Smooth muscle cell (in vitro differentiated cells): ENCODE data around the gene TMTC2. TPM values are rescaled to one million over a fixed set of nuclear protein-coding genes. Genes with fewer than 3 reads are reported as not detected.
"Not testable (repeated sequence)": the region's sequence is repeated elsewhere in the genome, so short reads cannot be mapped to it uniquely, and the experiment has no call there.

Experiments used
- DNase-seq: peaks from one replicate; lab custom pipeline; 2025; ENCODE audit not compliant: unreplicated experiment; lab: John Stamatoyannopoulos, UW
- H2AFZ ChIP-seq: fragments of 200-600 bp; sonication (generic); 2 replicates; pipeline ENCODE4 v1.6.0; 2016; ENCODE audit warnings: antibody characterized with exemption, low read depth, mild to moderate bottlenecking
- H3F3A ChIP-seq: fragments of 200-600 bp; sonication (generic); 2 replicates; pipeline ENCODE4 v1.6.0; 2017; ENCODE audit warnings: antibody characterized with exemption, low read depth
- H3K27ac ChIP-seq: fragments of 200-600 bp; sonication (generic); 2 replicates; pipeline ENCODE4 v1.5.1; 2016; ENCODE audit warnings: low read depth, mild to moderate bottlenecking
- H3K27me3 ChIP-seq: fragments of 200-600 bp; sonication (generic); 2 replicates; pipeline ENCODE4 v1.6.1; 2016; ENCODE audit warnings: low read depth, mild to moderate bottlenecking
- H3K36me3 ChIP-seq: fragments of 200-600 bp; sonication (generic); 2 replicates; pipeline ENCODE4 v1.5.1; 2016; ENCODE audit warnings: low read depth
- H3K4me1 ChIP-seq: fragments of 200-600 bp; sonication (generic); 2 replicates; pipeline ENCODE4 v1.5.1; 2016; ENCODE audit warnings: low read depth
- H3K4me2 ChIP-seq: fragments of 200-600 bp; sonication (generic); 2 replicates; pipeline ENCODE4 v1.6.0; 2016; ENCODE audit warnings: mild to moderate bottlenecking
- H3K4me3 ChIP-seq: fragments of 200-600 bp; sonication (generic); 2 replicates; pipeline ENCODE4 v1.5.1; 2016; ENCODE audit warnings: mild to moderate bottlenecking
- H3K79me2 ChIP-seq: fragments of 200-600 bp; sonication (generic); 2 replicates; pipeline ENCODE4 v1.6.0; 2016; ENCODE audit warnings: low read depth, mild to moderate bottlenecking
- H3K9ac ChIP-seq: fragments of 200-600 bp; sonication (generic); 2 replicates; pipeline ENCODE4 v1.6.0; 2016; ENCODE audit warnings: low read depth
- H3K9me3 ChIP-seq: fragments of 200-600 bp; sonication (generic); replicated peaks from 2 replicates; pipeline ENCODE4 v1.5.1; 2016; ENCODE audit warnings: low read depth
- H4K20me1 ChIP-seq: fragments of 200-600 bp; sonication (generic); 2 replicates; pipeline ENCODE4 v1.6.0; 2016; ENCODE audit warnings: low read depth
- CTCF ChIP-seq: fragments of 200-600 bp; sonication (generic); IDR thresholded peaks from 2 replicates; pipeline ENCODE4 v1.5.1; 2017; ENCODE audit warnings: borderline replicate concordance, mild to moderate bottlenecking, antibody characterized with exemption; ENCODE audit not compliant: insufficient read depth, poor library complexity, severe bottlenecking
- WGBS: methylation state at CpG from one replicate; pipeline ENCODE4 v1.1.7; 2016; ENCODE audit warnings: low lambda C conversion rate; 5-methylcytosine and 5-hydroxymethylcytosine counted together
- polyA plus RNA-seq: library from polyadenylated mRNA; unstranded; fragments of >200 nt; fragmentation: Nextera tagmentation; extraction: Ambion mirVana; gene quantifications from 2 replicates; pipeline ENCODE4 v1.2.1, GENCODE V29; 2016
- total RNA-seq: library from RNA; depleted of rRNA; stranded (reverse); fragments of >200 nt; gene quantifications from 2 replicates; pipeline ENCODE4 v1.2.3, GENCODE V29; 2014

Gene TMTC2
- total and polyA plus RNA-seq, 2 experiments from 2014 or later: 0.71 to 10.6 TPM

DNA sequence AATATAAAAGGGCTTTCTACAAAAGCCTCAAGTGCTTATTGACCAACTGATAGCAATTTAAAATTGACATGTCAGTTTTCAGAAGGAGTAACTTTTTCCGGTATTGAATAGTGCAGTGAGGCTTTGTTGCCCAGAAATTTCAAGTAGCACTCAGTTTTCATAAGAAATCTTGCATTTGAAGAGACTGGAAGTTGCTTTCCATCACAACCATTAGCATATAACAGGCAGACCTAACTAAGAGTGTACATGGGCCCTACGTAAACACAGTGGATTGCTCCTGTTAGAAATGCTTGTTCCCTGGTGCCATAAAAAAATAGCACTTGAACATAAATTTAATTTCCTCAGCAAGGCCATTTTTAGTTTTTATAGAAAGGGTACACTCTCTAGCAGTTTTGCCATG is 117.9 kb downstream of the TMTC2 start:
- H3K4me3 ChIP-seq: no peak overlapping the region
- 94% methylated on average over 2 of the region's 2 CpGs for WGBS
- H3K4me2 ChIP-seq: no peak overlapping the region
- TF ChIP-seq CTCF: no peak
- H3K9me3 ChIP-seq: no peaks in the 10 kb centered on the region
- DNase-seq: no peak
- no peaks in the 10 kb centered on the region for H3K27me3 ChIP-seq
- H3F3A ChIP-seq: no peaks in the 10 kb centered on the region
- no peaks in the 10 kb centered on the region for H4K20me1 ChIP-seq
- H3K4me1 ChIP-seq: no peaks in the 10 kb centered on the region
- H2AFZ ChIP-seq: no peak overlapping the region
- no peak overlapping the region for H3K9ac ChIP-seq
- H3K79me2 ChIP-seq: no peaks in the 10 kb centered on the region
- H3K27ac ChIP-seq: no peak overlapping the region
- no peaks in the 10 kb centered on the region for H3K36me3 ChIP-seq

- WGBS: 91% methylated on average over 2 of the region's 2 CpGs
- not testable (repeated sequence) for H3K9ac ChIP-seq
These were observed 118.3 kb downstream of the TMTC2 start for GRCh38 chr12:82805004-82805403.

DNA sequence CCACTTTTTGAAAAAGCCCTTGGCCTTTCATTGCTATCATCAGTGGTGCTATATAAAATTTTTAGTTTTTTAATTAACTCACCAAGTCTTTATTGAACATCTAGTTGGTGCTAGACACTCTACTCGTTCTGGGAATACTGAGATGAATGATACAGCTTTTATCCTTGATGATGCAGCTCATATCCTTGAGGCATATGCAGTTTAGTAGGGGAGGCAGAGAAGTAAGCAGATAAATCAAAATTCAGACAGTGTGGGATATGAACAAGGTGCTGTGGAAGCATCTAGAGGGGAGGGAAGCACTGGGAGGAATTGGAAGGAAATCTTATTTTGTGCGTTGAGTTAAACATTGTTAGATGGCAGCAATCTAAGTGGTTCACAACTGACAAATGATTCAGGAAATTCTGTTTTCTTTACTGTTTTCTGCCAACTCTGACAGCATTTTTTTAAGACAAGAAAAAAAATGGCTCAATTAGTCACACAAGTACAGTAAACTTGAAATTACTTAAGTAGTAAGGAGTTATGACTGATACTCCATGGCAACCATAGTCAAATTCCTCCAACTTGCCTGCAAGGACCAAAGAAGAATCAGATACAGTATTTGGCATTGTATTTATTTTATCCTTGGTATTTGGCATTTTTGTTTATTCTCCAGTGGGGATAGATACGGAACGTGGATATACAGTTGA is 119.2 kb downstream of the TMTC2 start:
- Histone ChIP-seq H4K20me1 (no peaks in the 10 kb centered on the region), H3K79me2 (no peaks in the 10 kb centered on the region), H2AFZ (no peak overlapping the region), H3F3A (no peaks in the 10 kb centered on the region), H3K4me2 (no peak overlapping the region), H3K27ac (no peak overlapping the region), H3K9me3 (no peaks in the 10 kb centered on the region), H3K27me3 (no peaks in the 10 kb centered on the region), H3K9ac (no peak overlapping the region), H3K36me3 (no peaks in the 10 kb centered on the region), H3K4me1 (no peaks in the 10 kb centered on the region), H3K4me3 (no peak overlapping the region)
- no peak for TF ChIP-seq CTCF
- DNase-seq: no peak
- WGBS: 92% methylated on average over 4 of the region's 4 CpGs

More at GRCh38 chr12:82805004-82805403, 118.3 kb downstream of the TMTC2 start:
- not testable (repeated sequence) for H3K36me3 ChIP-seq, H3K4me3 ChIP-seq, H2AFZ ChIP-seq, H3K79me2 ChIP-seq, H3K27ac ChIP-seq, H3K4me1 ChIP-seq, H3K27me3 ChIP-seq, H3K9me3 ChIP-seq, H3K4me2 ChIP-seq, DNase-seq, H3F3A ChIP-seq, H4K20me1 ChIP-seq

DNA sequence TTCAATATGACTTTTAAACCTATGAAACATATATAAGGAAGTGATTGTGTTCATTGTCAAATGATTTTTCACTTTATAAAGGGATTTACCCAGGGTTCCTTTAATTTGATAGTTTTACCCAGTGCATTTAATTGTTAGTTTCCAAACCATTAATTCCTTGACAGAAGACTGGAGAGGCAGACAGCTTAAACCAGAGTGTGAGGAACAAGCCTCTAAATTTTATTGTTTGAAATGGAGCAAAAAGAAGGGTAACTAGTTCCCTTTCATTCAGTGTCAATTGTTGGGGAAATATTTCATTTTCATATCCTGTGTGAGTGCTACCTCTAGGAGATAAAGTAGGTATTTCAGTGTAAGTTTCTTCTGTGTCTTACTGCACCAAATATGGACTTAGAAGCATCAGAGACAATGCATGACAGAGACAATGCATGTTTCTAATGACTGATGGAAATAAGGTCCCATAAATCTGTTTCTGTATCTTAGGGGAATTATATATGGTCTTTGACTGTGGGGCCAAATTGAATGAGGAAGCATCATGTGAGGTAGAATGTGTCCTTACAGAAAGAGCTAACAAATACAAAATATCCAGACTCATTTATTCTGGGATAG is 120.5 kb downstream of the TMTC2 start:
- H3F3A ChIP-seq: no peaks in the 10 kb centered on the region
- H3K4me2 ChIP-seq: no peak overlapping the region
- H3K9ac ChIP-seq: no peak overlapping the region
- DNase-seq: no peak
- no peaks in the 10 kb centered on the region for H3K27me3 ChIP-seq
- H3K79me2 ChIP-seq: no peaks in the 10 kb centered on the region
- no peaks in the 10 kb centered on the region for H3K4me1 ChIP-seq
- H3K36me3 ChIP-seq: no peaks in the 10 kb centered on the region
- no peak for TF ChIP-seq CTCF
- no peaks in the 10 kb centered on the region for H3K9me3 ChIP-seq
- no peak overlapping the region for H2AFZ ChIP-seq
- H3K4me3 ChIP-seq: no peak overlapping the region
- H4K20me1 ChIP-seq: no peaks in the 10 kb centered on the region
- H3K27ac ChIP-seq: no peak overlapping the region
